HG03439 (cell line): ENCODE data around the gene GRB7.
"Not testable (repeated sequence)": the region's sequence is repeated elsewhere in the genome, so short reads cannot be mapped to it uniquely, and the experiment has no call there.

Source experiments
- ATAC-seq: cut with Tn5 transposase; IDR thresholded peaks from one replicate; pipeline ENCODE4 v1.9.1; 2021; ENCODE audit warnings: mild to moderate bottlenecking, moderate library complexity; ENCODE audit not compliant: unreplicated experiment

The GRB7 gene

GRCh38 chr17:39737760-39738567, at the start of gene GRB7:
Gene GRB7, plus strand, starts transcription at chr17:39737938. Its CDS starts 4,364 bp downstream, at chr17:39742302.
- no peak for ATAC-seq

GRCh38 chr17:39688475-39688835, 49.3 kb upstream of the GRB7 start:
- no peak for ATAC-seq

- no peak for ATAC-seq
Measured at GRCh38 chr17:39688945-39689344, 48.8 kb upstream of the GRB7 start.

GRCh38 chr17:39694593-39694992, 43.1 kb upstream of the GRB7 start:
- ATAC-seq: no peak

DNA sequence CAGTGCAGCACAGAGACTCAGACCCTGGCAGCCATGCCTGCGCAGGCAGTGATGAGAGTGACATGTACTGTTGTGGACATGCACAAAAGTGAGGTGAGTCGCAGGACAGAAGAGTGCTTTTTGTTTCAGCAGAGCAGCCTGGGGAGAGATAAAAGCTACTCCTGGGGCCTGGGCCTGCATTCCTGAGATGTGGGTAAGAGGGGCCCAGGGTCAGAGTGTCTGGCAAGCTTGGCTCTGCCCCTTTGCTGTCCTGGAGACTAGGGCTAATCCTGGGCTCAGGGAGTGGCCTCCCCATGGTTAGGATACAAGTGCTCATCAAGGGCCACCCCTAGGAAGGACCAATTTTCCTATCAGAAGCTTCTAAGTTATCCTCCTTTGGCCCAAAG, 42.7 kb upstream of the GRB7 start:
- ATAC-seq: no peak

DNA sequence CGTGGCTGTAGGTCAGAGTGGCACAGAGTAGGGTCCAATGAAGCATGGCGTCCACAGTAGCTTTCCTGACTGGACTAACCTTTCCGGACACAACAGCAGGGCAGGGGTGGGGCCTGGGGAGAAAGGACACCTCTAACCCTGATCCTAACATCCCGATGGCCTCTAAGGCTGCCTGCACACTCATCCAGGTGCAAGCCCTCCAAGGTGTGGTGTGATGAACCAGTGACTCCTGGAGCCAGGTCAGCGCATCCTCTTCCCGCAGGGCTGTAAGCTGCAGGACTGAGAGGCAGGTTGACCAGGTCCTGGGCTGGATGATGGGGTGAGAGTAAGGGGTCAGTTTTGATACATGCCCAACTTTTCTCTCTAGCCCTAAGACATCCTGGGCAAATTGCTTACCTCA, 41.0 kb upstream of the GRB7 start:
- ATAC-seq: no peak

DNA sequence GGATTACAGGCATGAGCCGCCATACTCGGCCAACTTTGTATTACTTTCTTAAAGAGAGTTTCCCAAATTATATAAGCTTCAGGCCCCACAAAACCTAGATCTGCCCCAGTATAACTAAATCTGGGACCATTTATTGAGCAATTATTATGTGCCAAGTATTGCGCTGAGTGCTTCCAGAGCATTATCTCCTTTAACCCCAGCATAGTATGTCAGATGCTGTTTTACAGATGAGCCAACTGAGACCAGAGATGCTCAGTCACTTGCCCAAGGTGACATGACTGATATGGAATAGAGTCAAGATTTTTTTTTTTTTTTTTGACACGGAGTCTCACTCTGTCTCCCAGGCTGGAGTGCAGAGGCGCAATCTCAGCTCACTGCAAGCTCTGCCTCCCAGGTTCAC, 39.8 kb upstream of the GRB7 start:
- ATAC-seq: no peak

DNA sequence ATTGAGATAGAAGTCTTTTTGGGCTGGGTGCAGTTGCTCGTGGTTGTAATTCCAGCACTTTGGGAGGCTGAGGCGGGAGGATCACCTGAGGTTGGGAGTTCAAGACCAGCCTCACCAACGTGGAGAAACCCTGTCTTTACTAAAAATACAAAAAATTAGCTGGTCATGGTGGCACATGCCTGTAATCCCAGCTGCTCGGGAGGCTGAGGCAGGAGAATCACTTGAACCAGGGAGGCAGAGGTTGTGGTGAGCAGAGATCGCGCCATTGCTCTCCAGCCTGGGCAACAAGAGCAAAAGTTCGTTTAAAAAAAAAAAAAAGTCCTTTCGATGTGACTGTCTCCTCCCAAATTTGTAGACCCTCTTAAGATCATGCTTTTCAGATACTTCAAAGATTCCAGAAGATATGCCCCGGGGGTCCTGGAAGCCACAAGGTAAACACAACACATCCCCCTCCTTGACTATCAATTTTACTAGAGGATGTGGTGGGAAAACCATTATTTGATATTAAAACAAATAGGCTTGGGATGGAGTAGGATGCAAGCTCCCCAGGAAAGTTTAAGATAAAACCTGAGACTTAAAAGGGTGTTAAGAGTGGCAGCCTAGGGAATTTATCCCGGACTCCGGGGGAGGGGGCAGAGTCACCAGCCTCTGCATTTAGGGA, 38.5 kb upstream of the GRB7 start:
- ATAC-seq: not testable (repeated sequence)

DNA sequence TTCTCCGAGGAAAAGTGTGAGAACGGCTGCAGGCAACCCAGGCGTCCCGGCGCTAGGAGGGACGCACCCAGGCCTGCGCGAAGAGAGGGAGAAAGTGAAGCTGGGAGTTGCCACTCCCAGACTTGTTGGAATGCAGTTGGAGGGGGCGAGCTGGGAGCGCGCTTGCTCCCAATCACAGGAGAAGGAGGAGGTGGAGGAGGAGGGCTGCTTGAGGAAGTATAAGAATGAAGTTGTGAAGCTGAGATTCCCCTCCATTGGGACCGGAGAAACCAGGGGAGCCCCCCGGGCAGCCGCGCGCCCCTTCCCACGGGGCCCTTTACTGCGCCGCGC, 38.0 kb upstream of the GRB7 start, which contains the start of gene ERBB2:
Gene ERBB2 (plus strand): TSS at position 247 of the 330 bp plus-strand sequence. CDS start 175 bp downstream, outside the sequence.
- no peak for ATAC-seq

DNA sequence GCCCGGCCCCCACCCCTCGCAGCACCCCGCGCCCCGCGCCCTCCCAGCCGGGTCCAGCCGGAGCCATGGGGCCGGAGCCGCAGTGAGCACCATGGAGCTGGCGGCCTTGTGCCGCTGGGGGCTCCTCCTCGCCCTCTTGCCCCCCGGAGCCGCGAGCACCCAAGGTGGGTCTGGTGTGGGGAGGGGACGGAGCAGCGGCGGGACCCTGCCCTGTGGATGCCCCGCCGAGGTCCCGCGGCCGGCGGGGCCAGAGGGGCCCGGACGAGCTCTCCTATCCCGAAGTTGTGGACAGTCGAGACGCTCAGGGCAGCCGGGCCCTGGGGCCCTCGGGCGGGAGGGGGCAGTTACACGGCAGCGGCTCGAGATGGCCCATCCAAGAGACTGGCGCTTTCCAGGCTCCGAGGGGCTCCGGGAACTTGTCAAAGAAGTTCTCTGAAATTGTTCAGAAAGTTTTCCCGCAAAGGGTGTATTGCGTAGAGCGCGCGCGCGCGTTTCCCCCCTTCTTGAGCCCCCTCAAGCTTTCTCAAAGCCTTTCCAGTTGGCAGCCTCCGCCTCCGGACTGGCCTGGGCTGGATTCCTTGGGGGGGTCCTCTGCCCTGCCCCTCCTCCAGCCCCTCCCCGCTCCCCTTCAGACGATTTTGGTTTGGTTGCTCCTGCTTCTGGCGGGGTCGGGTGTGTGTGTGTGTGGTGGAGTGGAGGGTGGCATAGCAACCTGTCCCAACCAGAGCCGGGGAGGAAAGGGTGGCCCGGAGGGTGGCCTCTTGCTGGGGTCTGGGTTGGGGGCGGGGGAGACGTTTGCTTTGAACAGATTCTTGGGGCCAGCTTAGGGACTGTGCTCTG, 37.4 kb upstream of the GRB7 start:
- no peak for ATAC-seq

- no peak for ATAC-seq
Measured at GRCh38 chr17:39701012-39701783, 36.5 kb upstream of the GRB7 start.

DNA sequence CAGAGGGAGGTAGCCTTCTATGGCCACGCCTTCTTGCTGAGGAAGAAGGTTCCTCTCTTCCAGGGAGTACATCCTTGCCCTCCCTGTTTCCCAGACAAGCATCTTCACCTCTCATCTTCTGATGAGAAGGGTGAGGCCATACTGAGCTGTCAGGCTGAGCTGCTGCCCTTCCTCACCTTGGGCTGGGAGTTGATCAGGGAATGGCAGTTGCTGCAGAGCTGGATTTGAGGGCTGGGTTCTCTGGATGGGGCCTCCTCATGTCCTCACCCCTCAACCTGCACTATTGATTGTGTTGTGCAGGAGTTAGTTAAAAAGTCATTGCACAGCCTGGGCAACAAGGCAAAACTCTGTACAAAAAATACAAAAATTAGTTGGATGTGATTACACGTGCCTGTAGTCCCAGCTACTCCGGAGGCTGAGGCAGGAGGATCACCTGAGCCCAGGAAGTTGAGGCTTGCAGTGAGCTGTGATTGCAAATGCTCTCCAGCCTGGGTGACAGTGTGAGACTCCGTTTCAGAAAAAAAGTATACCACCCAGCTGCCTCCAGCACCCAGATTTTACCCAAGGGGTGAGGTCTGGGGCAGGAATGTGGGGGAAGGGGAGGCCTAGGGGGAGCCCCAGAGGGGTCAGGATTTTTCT, 35.8 kb upstream of the GRB7 start:
- no peak for ATAC-seq

DNA sequence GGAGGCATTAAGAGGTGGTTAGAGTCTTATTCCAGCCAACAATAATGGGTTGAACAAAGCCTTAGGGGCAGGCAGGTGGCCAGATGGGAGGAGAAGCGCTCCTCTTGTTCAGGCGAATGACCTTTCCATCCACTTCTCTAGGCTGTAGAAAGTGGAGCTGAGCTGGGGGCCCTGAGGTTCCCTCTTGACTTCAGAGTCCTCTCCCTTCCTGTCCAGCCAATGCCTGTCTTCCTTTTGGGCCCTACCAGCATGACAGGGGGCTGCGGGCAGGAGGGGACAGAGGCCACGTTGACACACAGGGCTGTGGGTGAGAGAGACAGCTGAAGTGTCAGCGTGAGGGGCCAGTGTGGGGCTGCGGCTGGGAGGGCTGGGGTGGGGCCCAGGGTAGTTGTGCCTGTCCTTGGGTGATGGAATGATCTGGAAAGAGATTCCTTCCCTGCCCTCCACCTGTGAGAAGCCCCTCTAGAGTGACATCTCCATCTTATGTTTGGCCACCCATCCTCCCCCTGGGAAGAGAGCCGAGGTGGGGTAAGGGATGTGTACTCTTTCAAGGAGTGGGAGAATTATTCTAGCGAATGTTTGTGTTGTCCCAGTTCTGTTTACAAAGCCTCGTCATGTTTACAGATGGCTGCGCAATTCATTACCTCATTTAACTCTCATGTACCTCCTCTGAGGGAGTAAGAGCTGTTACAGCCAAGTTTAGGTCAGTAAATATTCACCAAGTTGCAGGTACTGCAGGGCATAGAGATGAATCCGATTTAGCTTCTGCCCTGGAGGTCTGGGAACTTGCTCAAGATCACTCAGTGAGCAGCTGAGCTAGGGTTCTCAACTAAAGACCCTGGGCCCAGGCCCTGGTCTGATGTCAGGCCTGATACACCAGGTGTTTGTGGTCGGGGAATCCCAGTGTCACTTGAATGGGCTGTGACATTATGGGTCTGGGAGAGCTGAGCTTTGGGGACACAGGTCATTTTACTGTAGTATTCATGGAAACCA, 34.5 kb upstream of the GRB7 start:
- no peak for ATAC-seq

- ATAC-seq: no peak
Measured at GRCh38 chr17:39703913-39704312, 33.8 kb upstream of the GRB7 start.

DNA sequence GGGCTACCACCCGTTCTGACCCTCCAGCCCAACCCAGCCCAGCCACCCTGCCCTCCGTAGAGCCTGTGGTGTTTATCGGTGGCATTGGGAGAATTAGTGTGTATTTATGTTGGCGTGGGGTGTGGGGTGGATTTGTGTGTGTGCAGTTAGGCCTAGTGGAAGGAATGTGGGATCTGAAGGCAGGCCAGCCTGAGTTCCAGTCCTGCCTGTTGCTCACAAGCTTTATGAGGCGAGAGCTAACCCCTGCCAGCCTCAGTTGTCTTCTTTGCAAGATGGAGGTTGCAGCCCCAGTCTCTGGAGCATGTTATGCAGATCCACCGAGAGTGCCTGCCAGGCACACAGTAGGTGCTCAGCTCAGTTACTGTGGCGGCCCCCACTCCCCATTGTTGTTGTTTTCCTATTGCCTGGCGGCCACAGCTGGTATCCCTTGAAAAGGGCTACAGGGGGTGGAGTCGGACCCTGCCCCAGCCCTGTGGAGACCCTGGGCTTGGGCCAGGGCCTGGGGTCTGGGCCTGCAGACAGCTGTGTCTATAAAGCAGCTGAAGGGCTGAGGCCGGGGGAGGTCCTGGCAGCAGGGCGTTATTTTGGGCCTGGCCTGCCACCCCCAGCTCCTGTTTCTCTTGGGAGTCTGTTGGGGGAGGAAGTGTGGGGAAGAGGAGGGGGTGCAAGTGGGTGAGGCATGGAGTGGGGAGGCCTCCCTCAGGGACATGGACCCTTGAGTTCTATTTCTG, 32.8 kb upstream of the GRB7 start:
- no peak for ATAC-seq

GRCh38 chr17:39705786-39706348, 31.9 kb upstream of the GRB7 start:
- no peak for ATAC-seq

GRCh38 chr17:39706383-39706782, 31.4 kb upstream of the GRB7 start:
- ATAC-seq: no peak

- no peak for ATAC-seq
Measured at GRCh38 chr17:39706921-39707337, 30.8 kb upstream of the GRB7 start.
